HG02588 (cell line): ENCODE data around the gene NPTX2.
A peak's percentile ranks its signal among the peaks of the same experiment; 100 is the strongest.

Experiments used
- ATAC-seq: cut with Tn5 transposase; IDR thresholded peaks from one replicate; pipeline ENCODE4 v1.9.1; 2021; ENCODE audit warnings: mild to moderate bottlenecking, moderate library complexity; ENCODE audit not compliant: unreplicated experiment

The NPTX2 gene

GRCh38 chr7:98617960-98618418 is 904 bp downstream of the NPTX2 start:
- no peak for ATAC-seq

GRCh38 chr7:98618786-98619185 is 1.7 kb downstream of the NPTX2 start:
- ATAC-seq, result no peak

DNA sequence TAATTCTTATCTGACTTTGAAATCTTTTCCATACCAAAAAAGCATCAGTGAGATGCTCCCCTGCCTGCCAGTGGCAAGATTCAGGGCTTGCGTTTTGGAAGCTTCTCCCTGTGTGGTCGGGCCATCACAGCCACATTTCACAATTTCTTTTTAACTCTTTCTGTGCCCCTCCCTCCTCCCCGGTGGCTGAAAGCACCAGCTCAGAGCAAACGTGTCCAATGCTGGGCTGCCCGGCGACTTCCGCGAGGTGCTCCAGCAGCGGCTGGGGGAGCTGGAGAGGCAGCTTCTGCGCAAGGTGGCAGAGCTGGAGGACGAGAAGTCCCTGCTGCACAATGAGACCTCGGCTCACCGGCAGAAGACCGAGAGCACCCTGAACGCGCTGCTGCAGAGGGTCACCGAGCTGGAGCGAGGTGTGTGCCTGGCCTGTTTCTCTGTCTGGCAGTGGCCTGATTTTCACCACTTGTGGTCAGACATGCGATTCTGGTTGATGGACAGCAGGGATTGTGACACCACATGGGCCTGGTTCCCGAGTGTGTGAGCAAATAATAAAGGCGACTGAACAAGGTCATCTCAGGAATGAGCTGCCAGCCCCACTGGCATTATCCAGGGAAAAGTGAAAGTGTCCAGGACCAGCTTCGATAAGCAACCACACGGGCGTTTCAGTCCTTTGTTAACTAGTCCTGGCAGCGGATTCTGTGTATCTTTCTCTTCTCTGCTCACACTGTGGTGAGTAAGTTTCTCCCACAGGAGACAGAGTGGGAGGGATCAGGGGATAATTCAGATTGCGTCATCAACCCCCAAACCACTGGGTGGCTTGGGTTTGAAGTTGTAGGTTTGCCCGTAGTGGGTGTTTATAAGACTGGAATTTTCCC is 2.6 kb downstream of the NPTX2 start:
- ATAC-seq, result no peak

- no peak for ATAC-seq
Observed at GRCh38 chr7:98621573-98622482, 4.7 kb downstream of the NPTX2 start.

DNA sequence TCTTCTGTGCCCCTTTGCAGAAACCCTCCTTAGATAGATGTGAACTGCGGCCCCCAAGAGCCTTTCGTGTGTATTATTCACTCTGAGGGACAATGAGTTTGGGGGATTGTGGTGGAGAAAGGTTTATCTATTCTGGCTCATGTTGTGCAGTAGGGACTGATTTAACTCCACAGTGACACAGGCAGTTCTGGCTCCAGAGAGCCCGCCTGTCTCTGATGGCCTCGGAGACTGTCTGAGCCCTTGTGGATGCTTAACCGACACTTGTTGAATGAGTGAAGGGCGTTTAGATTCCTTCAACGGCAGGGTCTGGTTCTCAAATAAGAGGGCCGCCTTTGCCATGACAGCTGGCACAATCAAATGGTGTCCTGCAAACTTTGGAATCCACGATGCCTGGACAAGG is 5.8 kb downstream of the NPTX2 start:
- no peak for ATAC-seq

DNA sequence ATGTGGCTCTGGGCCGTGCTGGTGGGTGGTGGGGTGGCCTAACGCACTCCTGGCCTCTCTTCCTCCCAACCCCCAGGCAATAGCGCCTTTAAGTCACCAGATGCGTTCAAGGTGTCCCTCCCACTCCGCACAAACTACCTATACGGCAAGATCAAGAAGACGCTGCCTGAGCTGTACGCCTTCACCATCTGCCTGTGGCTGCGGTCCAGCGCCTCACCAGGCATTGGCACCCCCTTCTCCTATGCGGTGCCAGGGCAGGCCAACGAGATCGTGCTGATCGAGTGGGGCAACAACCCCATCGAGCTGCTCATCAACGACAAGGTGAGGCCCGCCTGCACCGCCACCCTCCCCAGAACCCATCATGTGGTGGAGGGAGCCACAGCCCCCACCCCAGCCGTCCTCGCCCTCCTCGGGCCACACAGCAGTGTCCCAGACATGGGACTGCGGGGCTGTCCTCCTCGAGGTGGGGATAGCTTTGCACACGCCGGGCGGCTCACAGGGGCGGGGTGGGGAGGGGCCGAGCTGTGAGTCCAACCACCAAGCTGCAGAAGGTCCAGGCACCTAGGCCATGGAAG is 7.8 kb downstream of the NPTX2 start:
- no peak for ATAC-seq

DNA sequence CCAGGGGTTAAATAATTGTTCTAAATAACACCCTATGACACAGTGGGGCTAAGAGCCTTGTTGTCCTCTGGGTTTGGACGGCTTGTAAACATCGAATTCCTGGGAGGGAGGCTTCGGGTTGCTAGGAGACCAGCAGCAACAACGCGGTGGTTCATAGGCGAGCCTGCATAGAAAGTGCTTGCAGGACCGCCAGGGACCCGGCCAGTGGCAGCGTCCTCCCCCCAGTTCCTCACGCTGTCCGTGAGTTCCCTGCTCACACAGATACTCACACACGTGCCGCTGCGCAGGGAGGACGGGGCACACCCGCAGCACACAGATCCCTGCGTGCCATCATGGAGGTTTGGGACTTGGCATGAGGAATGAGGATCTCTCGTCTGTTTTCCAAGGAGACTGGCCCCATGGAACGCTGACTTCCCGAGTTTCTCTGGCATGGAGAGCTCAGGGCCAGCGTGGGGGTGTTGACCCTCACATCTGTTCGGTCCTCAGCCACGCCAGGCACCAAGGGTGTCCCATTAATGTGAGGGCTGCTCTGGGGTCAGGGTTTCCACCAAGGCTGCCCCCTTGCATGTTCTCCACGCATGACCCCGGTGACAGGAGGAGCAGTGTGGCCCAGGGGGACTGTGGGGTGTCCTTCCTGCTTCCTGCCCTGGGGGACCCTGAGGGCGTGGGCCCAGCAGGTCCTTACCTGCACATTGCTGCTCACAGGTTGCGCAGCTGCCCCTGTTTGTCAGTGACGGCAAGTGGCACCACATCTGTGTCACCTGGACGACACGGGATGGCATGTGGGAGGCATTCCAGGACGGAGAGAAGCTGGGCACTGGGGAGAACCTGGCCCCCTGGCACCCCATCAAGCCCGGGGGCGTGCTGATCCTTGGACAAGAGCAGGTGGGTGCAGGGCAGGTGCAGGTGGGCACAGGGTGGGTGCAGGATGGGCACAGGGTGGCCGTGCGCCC is 9.7 kb downstream of the NPTX2 start:
- ATAC-seq, result no peak

- no peak for ATAC-seq
Observed at GRCh38 chr7:98627413-98627790, 10.3 kb downstream of the NPTX2 start.

GRCh38 chr7:98628418-98628817 is 11.3 kb downstream of the NPTX2 start:
- no peak for ATAC-seq

DNA sequence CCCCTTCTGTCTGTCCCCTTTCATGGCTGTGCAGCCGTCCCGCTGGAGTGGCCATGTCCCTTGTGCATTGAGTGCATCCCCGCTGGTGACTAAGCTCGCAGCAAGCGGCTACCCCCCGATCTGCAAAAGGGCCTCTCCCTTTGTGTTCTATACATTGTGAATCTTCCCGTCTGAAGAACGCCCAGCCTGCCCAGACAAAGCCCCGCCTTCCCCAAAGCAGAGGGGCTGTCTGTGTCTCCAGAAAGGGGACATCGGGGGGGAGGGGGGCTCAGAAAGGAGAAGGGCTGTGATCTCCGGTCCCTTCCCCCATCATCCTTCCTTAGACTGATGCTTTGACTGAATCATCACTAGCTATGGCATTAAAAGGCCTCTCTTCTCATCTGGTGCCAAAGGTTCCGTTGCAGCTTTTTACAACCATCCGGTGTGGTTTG is 11.9 kb downstream of the NPTX2 start:
- no peak for ATAC-seq

DNA sequence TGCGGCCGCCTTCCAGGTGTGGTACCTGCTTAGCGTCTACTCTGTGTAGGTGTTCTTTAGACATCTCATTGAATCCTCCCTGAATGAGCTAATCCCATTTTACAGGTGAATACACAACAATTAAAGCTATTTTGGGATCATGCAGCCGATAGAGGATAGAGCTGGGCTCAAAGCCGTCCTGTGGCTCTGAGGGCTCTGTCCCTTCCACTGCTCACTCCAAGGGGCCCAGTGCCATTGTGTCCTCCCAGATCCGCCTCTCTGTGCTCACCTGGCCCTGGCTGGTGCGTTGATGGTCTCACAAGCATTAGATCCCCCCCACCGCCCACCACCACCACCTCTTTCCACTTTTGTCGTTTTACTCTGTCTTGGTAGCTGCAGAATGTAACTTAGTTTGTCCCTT is 13.1 kb downstream of the NPTX2 start:
- ATAC-seq, result no peak

- no peak for ATAC-seq
Observed at GRCh38 chr7:98630770-98631169, 13.7 kb downstream of the NPTX2 start.

GRCh38 chr7:98638853-98639252 is 21.8 kb downstream of the NPTX2 start:
- ATAC-seq, result no peak

GRCh38 chr7:98640375-98640774 is 23.3 kb downstream of the NPTX2 start:
- ATAC-seq, result no peak

GRCh38 chr7:98641646-98642500 is 24.8 kb downstream of the NPTX2 start:
- ATAC-seq, result peak; percentile 76

GRCh38 chr7:98643236-98643985 is 26.3 kb downstream of the NPTX2 start:
- no peak for ATAC-seq

- no peak for ATAC-seq
Observed at GRCh38 chr7:98646465-98646864, 29.4 kb downstream of the NPTX2 start.

GRCh38 chr7:98647326-98647725 is 30.2 kb downstream of the NPTX2 start:
- no peak for ATAC-seq

GRCh38 chr7:98651760-98652159 is 34.7 kb downstream of the NPTX2 start:
- ATAC-seq, result no peak
